K562 (cell line): ENCODE measurements around the gene TMX4. TPM values are rescaled to one million over a fixed set of nuclear protein-coding genes. Genes with fewer than 3 reads are reported as not detected.

Experiments used
- ATAC-seq: fragments of 200-7000 bp; cut with Tn5 transposase; 3 replicates; pipeline ENCODE4 v1.9.1; 2020; ENCODE audit warnings: moderate library complexity
- BruUV-seq: library from RNA; stranded (reverse); fragments of 400-500 nt; replicated peaks from 2 replicates; lab custom pipeline; 2021; lab: Mats Ljungman, UMichigan
- CTCF ChIA-PET: fragments of 300-600 bp; formaldehyde crosslinking; extraction: SDS; loops from one replicate; lab custom pipeline; 2021; ENCODE audit warnings: low intra/inter-chr PET ratio; lab: Yijun Ruan, JAX
- POLR2A ChIA-PET: fragments of 300-600, 350-650 bp; sonication (Branson Sonifier 250); formaldehyde crosslinking; extraction: SDS; loops from one replicate; lab custom pipeline; 2021; ENCODE audit warnings: antibody characterized with exemption, inconsistent platforms; lab: Yijun Ruan, JAX
- DNase-seq, 4 experiments: peaks; one replicate each; pipeline versions ENCODE4 v3.0.0 to v3.0.0-alpha.2; 2011 to 2018; ENCODE audit warnings: low spot score in 3 of 4, mixed read lengths in 3 of 4; ENCODE audit errors: extremely low read depth in 1 of 4
- FAIRE-seq: peaks from 2 replicates; lab custom pipeline; 2011; peaks lifted over from hg19 to GRCh38; lab: Jason Lieb, UNC
- H2AFZ ChIP-seq: 2 replicates; pipeline ENCODE4 v1.6.0; 2011; ENCODE audit warnings: low read depth, low read length, control low read depth, inconsistent platforms
- H3K27ac ChIP-seq: fragments of 200-600 bp; 3 replicates; pipeline ENCODE4 v1.8.0; 2011; ENCODE audit warnings: low read depth, mild to moderate bottlenecking, control low read depth, inconsistent platforms, low read length, moderate library complexity, mixed read lengths; ENCODE audit errors: extremely low read depth
- H3K27me3 ChIP-seq, 2 experiments: fragments of 300-600 bp in 1 of 2; 2 replicates in 1 of 2; 3 replicates in 1 of 2; pipeline versions ENCODE4 v1.6.0 to v1.8.0; 2011; ENCODE audit warnings: inconsistent platforms in 2 of 2, low read length in 2 of 2, mild to moderate bottlenecking in 1 of 2, mixed read lengths in 1 of 2, moderate library complexity in 1 of 2; ENCODE audit not compliant: control insufficient read depth in 2 of 2, insufficient read depth in 2 of 2
- H3K36me3 ChIP-seq: fragments of 300-600 bp; 3 replicates; pipeline ENCODE4 v1.8.0; 2011; ENCODE audit warnings: mild to moderate bottlenecking, low read length, inconsistent platforms; ENCODE audit not compliant: control insufficient read depth, insufficient read depth
- H3K4me1 ChIP-seq, 2 experiments: fragments of 200-600 bp in 1 of 2; replicated peaks in 1 of 2; 2 replicates in 1 of 2; 3 replicates in 1 of 2; pipeline versions ENCODE4 v1.5.1 to v1.8.0; 2011; ENCODE audit warnings: inconsistent platforms in 2 of 2, low read length in 2 of 2, mild to moderate bottlenecking in 1 of 2, mixed read lengths in 1 of 2, moderate library complexity in 1 of 2; ENCODE audit not compliant: control insufficient read depth in 2 of 2, insufficient read depth in 2 of 2
- H3K4me2 ChIP-seq: 2 replicates; pipeline ENCODE4 v1.6.1; 2011; ENCODE audit warnings: low read length, control low read depth, inconsistent platforms, mixed read lengths; ENCODE audit not compliant: insufficient read depth
- H3K4me3 ChIP-seq: fragments of 200-600 bp; sonication (generic), shearing (Covaris generic); 2 replicates; pipeline ENCODE4 v1.5.1; 2016; ENCODE audit warnings: control low read depth, inconsistent platforms
- H3K79me2 ChIP-seq: fragments of 200-600 bp; 3 replicates; pipeline ENCODE4 v1.8.0; 2011; ENCODE audit warnings: low read length, inconsistent platforms; ENCODE audit not compliant: control insufficient read depth, insufficient read depth
- H3K9ac ChIP-seq, 2 experiments: 2 replicates each; pipeline versions ENCODE4 v1.6.0 to v1.6.1; 2011; ENCODE audit warnings: low read depth in 2 of 2, low read length in 2 of 2, control low read depth in 1 of 2, inconsistent platforms in 1 of 2, mild to moderate bottlenecking in 1 of 2, mixed read lengths in 1 of 2; ENCODE audit not compliant: insufficient read depth in 1 of 2
- H3K9me1 ChIP-seq: one replicate; pipeline ENCODE4 v1.6.0; 2011; ENCODE audit warnings: inconsistent platforms, mild to moderate bottlenecking, low read length, moderate library complexity; ENCODE audit not compliant: control insufficient read depth, insufficient read depth
- H3K9me3 ChIP-seq: replicated peaks from 2 replicates; pipeline ENCODE4 v1.5.1; 2011; ENCODE audit warnings: low read depth, low read length, inconsistent platforms; ENCODE audit not compliant: control insufficient read depth, insufficient read depth
- H4K20me1 ChIP-seq: replicated peaks from 2 replicates; pipeline ENCODE4 v1.6.1; 2011; ENCODE audit warnings: low read length, inconsistent platforms, mixed read lengths; ENCODE audit not compliant: control insufficient read depth, insufficient read depth
- ARID1B ChIP-seq: fragments of 450-650 bp; IDR thresholded peaks from 2 replicates; pipeline ENCODE4 v1.6.1; 2016; ENCODE audit warnings: antibody characterized with exemption, mild to moderate bottlenecking, inconsistent platforms
- CBX5 ChIP-seq: IDR thresholded peaks from 2 replicates; pipeline ENCODE4 v1.6.1; 2014; ENCODE audit warnings: low read depth, borderline replicate concordance
- ETV6 ChIP-seq, 3 experiments: fragments of 150-350 bp in 1 of 3; sonication (generic) in 1 of 3; formaldehyde crosslinking in 1 of 3; IDR thresholded peaks; 2 replicates each; pipeline versions ENCODE4 v1.6.1 to v1.8.0; 2014 to 2022; ENCODE audit warnings: borderline replicate concordance in 2 of 3, low read depth in 2 of 3, antibody characterized with exemption in 1 of 3, low read length in 1 of 3, mild to moderate bottlenecking in 1 of 3, missing genetic modification reagents in 1 of 3
- GATAD2A ChIP-seq: fragments of 450-650 bp; IDR thresholded peaks from 2 replicates; pipeline ENCODE4 v1.6.1; 2017
- HMG20B ChIP-seq: fragments of 250-450 bp; sonication (Bioruptor Pico); IDR thresholded peaks from 2 replicates; pipeline ENCODE4 v1.5.0; 2021; ENCODE audit warnings: mild to moderate bottlenecking
- NFATC3 ChIP-seq: fragments of 450-650 bp; IDR thresholded peaks from 2 replicates; pipeline ENCODE4 v1.6.1; 2017; ENCODE audit warnings: mild to moderate bottlenecking
- SNAPC5 ChIP-seq: fragments of 250-450 bp; sonication (Bioruptor Pico); IDR thresholded peaks from 2 replicates; pipeline ENCODE4 v1.8.0; 2021; ENCODE audit warnings: moderate library complexity, mild to moderate bottlenecking, inconsistent platforms
- TGIF2 ChIP-seq: sonication (generic); formaldehyde crosslinking; IDR thresholded peaks from 2 replicates; pipeline ENCODE4 v1.8.1; 2022; ENCODE audit warnings: mild to moderate bottlenecking, missing genetic modification reagents, moderate library complexity
- USF1 ChIP-seq: sonication (generic); formaldehyde crosslinking; IDR thresholded peaks from 2 replicates; pipeline ENCODE4 v1.9.0; 2022; ENCODE audit warnings: mild to moderate bottlenecking, missing genetic modification reagents
- ZNF232 ChIP-seq: sonication (generic); formaldehyde crosslinking; IDR thresholded peaks from 2 replicates; pipeline ENCODE4 v1.8.0; 2022; ENCODE audit warnings: mild to moderate bottlenecking, missing genetic modification reagents
- in situ Hi-C: fragments of 300-500 bp; cut with MboI; formaldehyde crosslinking; loops from 4 replicates; pipeline ENCODE4 v1.15.0; 2018; ENCODE audit warnings: inconsistent platforms, mixed read lengths
- intact Hi-C: fragments of 100-400 bp; cut with micrococcal nuclease; formaldehyde crosslinking; loops from 2 replicates; pipeline ENCODE4 v1.14.2; 2022
- polyA plus RNA-seq, 8 experiments: library from polyadenylated mRNA; depleted of rRNA in 4 of 8; stranded (reverse) in 5 of 8; unstranded in 3 of 8; fragments of >200 nt; fragmentation: Nextera tagmentation in 2 of 8; fragmentation: Illumina TruSeq in 1 of 8; extraction: Ambion mirVana in 2 of 8; extraction: Trizol in 1 of 8; gene quantifications; 2 replicates each; pipeline versions ENCODE4 v1.2.1 to v1.2.3, GENCODE V29; 2011 to 2014; ENCODE audit warnings: inconsistent platforms in 1 of 8, missing spikeins in 1 of 8
- total RNA-seq, 7 experiments: library from RNA; depleted of rRNA in 6 of 7; stranded (reverse); fragments of >200 nt in 6 of 7; fragmentation: Illumina TruSeq in 2 of 7; extraction: Trizol in 2 of 7; gene quantifications; 2 replicates each; pipeline versions ENCODE4 v1.2.1 to v1.2.3, GENCODE V29; 2011 to 2021; ENCODE audit warnings: low replicate concordance in 1 of 7
- TF ChIP-seq, protein P1 (sequence below): fragments of 450-650 bp; formaldehyde crosslinking; IDR thresholded peaks from 2 replicates; pipeline ENCODE4 v1.4.0; 2020; ENCODE audit warnings: mild to moderate bottlenecking, moderate library complexity
- TF ChIP-seq, protein P2 (sequence below): fragments of 450-650 bp; IDR thresholded peaks from 2 replicates; pipeline ENCODE4 v1.6.1; 2016; ENCODE audit warnings: low read depth, mild to moderate bottlenecking, moderate library complexity
- TF ChIP-seq, protein P3 (sequence below): fragments of 250-450 bp; sonication (Bioruptor Pico); IDR thresholded peaks from 2 replicates; pipeline ENCODE4 v1.4.0; 2020; ENCODE audit warnings: borderline replicate concordance
- TF ChIP-seq, protein P4 (sequence below): IDR thresholded peaks from 3 replicates; pipeline ENCODE4 v1.6.1; 2011; ENCODE audit warnings: borderline replicate concordance, mild to moderate bottlenecking, moderate library complexity; ENCODE audit not compliant: insufficient read length; ENCODE audit errors: extremely low read depth

Gene TMX4
- total and polyA plus RNA-seq, 9 of the 15 experiments (the other 6 are each of a cell fraction or from before 2014, with no cell fraction given), result 4.4 to 19.3 (median 10.8) TPM

DNA sequence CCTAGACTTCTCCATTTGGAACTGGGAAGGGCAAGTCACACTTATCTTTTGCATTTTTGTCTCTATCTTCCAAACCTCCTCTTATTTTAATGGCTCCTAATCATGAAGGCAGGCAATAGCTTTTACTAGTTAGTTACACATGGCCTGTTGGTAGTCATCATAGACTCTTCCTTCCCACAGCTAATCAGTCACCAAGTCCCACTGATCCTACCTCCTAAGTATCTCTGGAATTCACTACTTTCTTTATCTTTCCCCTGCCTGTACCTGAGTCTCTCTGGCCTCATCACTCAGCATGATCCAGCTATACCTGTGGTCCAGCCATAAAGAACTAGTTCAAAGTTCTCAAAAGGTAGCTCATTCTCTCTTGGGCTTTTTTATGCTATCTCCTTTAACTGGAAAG is 18.8 kb downstream of the TMX4 start:
- no peak for TF ChIP-seq USF1 (CRISPR knock-in tag)
- TF ChIP-seq, protein P1, sequence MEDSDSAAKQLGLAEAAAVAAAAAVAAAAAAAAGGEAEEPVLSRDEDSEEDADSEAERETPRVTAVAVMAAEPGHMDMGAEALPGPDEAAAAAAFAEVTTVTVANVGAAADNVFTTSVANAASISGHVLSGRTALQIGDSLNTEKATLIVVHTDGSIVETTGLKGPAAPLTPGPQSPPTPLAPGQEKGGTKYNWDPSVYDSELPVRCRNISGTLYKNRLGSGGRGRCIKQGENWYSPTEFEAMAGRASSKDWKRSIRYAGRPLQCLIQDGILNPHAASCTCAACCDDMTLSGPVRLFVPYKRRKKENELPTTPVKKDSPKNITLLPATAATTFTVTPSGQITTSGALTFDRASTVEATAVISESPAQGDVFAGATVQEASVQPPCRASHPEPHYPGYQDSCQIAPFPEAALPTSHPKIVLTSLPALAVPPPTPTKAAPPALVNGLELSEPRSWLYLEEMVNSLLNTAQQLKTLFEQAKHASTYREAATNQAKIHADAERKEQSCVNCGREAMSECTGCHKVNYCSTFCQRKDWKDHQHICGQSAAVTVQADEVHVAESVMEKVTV (CRISPR knock-in tag), result no peak
- TF ChIP-seq HMG20B, result no peak
- TF ChIP-seq ARID1B, result no peak
- TF ChIP-seq GATAD2A, result no peak
- TF ChIP-seq, protein P2, sequence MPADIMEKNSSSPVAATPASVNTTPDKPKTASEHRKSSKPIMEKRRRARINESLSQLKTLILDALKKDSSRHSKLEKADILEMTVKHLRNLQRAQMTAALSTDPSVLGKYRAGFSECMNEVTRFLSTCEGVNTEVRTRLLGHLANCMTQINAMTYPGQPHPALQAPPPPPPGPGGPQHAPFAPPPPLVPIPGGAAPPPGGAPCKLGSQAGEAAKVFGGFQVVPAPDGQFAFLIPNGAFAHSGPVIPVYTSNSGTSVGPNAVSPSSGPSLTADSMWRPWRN, result no peak
- no peak for TF ChIP-seq CBX5
- no peak for TF ChIP-seq NFATC3
- TF ChIP-seq, protein P3, sequence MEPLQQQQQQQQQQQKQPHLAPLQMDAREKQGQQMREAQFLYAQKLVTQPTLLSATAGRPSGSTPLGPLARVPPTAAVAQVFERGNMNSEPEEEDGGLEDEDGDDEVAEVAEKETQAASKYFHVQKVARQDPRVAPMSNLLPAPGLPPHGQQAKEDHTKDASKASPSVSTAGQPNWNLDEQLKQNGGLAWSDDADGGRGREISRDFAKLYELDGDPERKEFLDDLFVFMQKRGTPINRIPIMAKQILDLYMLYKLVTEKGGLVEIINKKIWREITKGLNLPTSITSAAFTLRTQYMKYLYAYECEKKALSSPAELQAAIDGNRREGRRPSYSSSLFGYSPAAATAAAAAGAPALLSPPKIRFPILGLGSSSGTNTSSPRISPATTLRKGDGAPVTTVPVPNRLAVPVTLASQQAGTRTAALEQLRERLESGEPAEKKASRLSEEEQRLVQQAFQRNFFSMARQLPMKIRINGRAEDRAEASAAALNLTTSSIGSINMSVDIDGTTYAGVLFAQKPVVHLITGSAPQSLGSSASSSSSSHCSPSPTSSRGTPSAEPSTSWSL, result no peak
- TF ChIP-seq, protein P4, sequence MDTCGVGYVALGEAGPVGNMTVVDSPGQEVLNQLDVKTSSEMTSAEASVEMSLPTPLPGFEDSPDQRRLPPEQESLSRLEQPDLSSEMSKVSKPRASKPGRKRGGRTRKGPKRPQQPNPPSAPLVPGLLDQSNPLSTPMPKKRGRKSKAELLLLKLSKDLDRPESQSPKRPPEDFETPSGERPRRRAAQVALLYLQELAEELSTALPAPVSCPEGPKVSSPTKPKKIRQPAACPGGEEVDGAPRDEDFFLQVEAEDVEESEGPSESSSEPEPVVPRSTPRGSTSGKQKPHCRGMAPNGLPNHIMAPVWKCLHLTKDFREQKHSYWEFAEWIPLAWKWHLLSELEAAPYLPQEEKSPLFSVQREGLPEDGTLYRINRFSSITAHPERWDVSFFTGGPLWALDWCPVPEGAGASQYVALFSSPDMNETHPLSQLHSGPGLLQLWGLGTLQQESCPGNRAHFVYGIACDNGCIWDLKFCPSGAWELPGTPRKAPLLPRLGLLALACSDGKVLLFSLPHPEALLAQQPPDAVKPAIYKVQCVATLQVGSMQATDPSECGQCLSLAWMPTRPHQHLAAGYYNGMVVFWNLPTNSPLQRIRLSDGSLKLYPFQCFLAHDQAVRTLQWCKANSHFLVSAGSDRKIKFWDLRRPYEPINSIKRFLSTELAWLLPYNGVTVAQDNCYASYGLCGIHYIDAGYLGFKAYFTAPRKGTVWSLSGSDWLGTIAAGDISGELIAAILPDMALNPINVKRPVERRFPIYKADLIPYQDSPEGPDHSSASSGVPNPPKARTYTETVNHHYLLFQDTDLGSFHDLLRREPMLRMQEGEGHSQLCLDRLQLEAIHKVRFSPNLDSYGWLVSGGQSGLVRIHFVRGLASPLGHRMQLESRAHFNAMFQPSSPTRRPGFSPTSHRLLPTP, result no peak
- no peak for TF ChIP-seq TGIF2 (CRISPR knock-in tag)
- TF ChIP-seq ETV6 (IDR thresholded peaks at IDR 0.05; ENCODE audit: borderline replicate concordance in 1 of 2, low read depth in 2 of 2, low read length in 1 of 2), result no peak
- TF ChIP-seq ETV6 (CRISPR knock-in tag; IDR thresholded peaks at IDR 0.05; ENCODE audit: borderline replicate concordance), result no peak
- TF ChIP-seq SNAPC5 (CRISPR knock-in tag), result no peak
- TF ChIP-seq ZNF232 (CRISPR knock-in tag), result no peak
- H3K9me1 ChIP-seq, result no peaks in the 10 kb centered on the region
- DNase-seq, result no peak
- no peak overlapping the region for H2AFZ ChIP-seq
- no peaks in the 10 kb centered on the region for H3K79me2 ChIP-seq
- no peak overlapping the region for H3K4me2 ChIP-seq
- no peak for FAIRE-seq
- H3K9ac ChIP-seq, result no peak overlapping the region
- no peak overlapping the region for H3K4me3 ChIP-seq
- intact Hi-C loops (no loop called here), in situ Hi-C loops (no loop called here)
- H3K9me3 ChIP-seq, result no peaks in the 10 kb centered on the region
- H3K27me3 ChIP-seq, result no peaks in the 10 kb centered on the region
- ChIA-PET POLR2A (no interaction called here), CTCF (no interaction called here)
- BruUV-seq, result no TSS peak
- peaks cover 13% of the 10 kb centered on the region; the same call in 2 of the 3 replicates for H3K36me3 ChIP-seq
- H3K27ac ChIP-seq, result no peak overlapping the region
- H3K4me1 ChIP-seq, result no peaks in the 10 kb centered on the region
- no peaks in the 10 kb centered on the region for H4K20me1 ChIP-seq
- ATAC-seq, result no peak
